Activated T-cell treated with anti-CD3 and anti-CD28 coated beads for 4 hours (primary cell): ENCODE data around the gene FAM107B.

Experiments used
- DNase-seq: peaks from one replicate; pipeline ENCODE4 v3.0.0-alpha.2; 2020

FAM107B gene

GRCh38 chr10:14775656-14776055 lies 959 bp upstream of the FAM107B start:
- no peak for DNase-seq

GRCh38 chr10:14774214-14774580 lies 500 bp downstream of the FAM107B start:
- DNase-seq = no peak

DNA sequence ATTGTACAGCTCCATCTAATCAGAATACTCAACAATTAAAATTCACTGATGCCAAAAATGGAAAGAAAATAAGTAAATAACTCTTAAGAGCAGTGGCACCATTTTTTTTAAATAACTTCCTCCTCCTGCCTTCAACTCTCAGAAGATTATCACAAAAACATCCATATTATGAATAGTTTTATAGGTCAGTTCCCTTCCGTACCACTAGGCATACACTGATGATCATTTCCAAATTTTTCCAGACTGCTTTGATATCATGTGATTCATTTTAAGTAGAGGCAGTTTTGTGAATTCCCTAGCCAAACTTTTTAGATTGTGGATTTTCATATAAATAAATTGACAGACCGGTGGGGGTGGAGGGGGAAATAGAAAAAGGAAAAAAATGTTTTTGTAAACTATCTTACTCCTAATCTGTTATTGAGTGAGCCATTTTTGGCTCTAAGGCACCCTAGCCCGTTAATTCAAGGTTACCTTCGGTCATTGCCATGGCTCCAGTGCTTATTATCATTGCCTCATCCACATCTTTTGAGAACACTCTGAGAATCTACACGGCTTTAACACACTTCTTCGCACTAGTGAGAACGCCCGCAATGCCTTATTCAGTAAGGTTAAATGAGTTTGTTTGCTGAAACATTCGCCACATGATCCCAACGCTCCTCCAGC lies 1.0 kb downstream of the FAM107B start:
- DNase-seq = no peak

DNA sequence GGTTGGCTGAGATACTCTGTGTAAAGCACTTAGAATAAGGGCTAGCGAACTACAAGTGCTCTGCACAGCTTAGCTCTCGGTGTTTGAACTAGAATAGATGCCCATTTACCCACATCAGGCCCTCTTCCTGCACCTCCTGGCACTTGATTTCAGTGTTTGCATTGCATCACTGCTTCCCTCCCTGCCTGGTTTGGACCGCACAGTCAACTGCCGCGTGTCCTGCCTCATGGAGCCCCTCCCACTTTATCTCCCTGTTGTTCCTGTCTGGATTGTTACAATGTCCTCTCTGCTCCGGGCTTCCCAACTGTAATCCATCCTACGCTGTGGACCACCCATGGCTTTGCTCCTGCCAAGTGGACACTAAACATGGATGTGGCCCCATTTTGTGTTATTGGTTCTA lies 2.3 kb downstream of the FAM107B start:
- no peak for DNase-seq

- DNase-seq = no peak
Observed at GRCh38 chr10:14770927-14771326, 3.8 kb downstream of the FAM107B start.

DNA sequence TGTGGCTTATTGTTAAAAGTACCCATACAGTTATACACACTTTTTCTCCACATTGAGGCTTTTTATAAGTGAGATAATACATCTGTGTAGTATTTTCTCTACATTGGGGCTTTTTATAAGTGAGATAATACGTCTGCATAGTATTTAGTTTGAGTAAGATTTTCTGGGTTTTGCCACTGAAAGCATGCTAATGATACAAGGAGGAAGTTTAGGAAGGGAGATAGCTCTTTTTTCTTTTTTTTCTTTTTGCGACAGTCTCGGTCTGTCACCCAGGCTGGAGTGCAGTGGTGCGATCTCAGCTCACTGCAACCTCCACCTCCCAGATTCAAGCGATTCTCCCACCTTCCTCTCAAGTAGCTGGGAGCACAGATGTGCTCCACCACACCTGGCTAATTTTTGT lies 13.3 kb downstream of the FAM107B start:
- DNase-seq = no peak

DNA sequence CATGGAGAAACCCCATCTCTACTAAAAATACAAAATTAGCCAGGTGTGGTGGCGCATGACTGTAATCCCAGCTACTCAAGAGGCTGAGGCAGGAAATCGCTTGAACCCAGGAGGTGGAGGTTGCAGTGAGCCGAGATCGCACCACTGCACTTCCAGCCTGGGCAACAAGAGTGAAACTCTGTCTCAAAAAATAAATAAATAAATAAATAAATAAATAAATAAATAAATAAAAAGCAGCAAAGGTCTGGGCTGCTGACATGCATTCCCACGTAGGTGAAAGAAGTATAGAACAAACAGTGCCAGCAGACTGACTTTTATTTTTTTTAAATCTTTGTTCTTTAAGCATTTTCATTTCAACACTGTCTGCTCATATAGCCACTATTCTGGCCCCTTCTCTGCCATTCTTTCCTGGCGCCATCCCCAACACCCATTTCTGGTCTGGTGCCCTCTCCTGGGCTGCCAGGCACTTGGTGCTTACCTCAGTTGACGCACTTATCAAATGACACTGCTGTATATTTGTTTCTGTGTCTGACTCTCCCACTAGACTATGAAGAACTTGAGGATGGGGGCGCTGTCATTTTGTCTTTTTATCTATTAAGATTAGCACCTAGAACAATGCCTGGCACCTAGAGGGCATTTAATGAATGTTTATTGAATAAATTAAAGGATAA lies 15.6 kb downstream of the FAM107B start:
- DNase-seq = no peak

DNA sequence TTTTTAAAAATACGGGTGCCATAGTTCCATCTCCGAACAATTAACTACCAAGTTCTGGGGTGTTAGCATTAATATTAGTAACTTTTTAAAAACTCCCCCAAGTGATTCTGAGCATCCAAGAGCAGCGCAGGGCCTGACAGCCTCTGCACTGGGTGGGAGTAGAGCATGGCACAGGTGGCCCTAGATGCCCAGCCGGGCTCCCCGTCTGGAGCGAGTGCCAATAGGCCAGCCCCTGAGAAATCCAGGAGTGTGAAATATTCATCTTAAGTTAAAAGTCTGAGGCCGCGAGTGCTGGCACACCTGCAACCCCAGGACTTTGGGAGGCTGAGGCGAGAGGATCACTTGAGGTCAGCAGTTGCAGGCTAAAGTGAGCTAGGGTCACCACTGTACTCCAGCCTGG lies 16.2 kb downstream of the FAM107B start:
- DNase-seq = no peak

DNA sequence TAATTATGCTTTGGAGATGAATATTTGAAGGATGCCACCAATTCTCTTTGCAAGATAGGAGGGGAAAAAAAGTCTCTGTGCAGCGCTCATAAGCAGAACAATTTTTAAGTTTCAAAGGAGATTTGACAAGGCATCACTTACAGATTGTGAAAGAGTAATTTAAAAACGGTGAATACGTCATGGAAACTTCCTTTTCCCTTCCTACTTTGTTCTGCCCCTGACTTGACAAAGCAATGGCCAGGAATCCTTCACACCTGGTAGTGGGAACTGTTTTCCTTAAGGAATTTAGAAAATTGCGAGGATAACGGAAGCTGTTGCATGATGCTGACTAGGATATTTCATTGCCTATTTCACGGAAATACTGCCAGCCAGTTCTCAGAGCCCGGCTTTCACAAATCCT lies 16.7 kb downstream of the FAM107B start:
- DNase-seq = no peak

DNA sequence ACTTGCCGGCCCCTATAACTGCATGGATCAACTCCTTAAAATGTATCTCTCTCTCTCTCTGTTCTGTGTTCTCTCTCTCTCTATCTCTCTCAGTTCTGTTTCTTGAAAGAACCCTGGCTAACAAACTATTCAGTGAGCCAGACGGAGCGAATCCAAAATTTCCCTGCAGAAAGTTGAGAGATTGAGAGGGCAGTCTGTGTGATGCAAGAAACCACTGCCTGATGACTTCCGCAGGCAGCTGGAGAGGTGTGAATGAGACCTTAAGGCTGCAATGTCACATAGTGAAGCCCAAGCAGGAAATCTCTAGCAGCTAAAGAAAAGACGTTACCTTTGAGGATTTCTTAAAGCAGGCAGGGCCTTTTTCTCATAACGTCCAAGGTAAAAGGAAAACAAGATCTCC lies 17.3 kb downstream of the FAM107B start:
- no peak for DNase-seq

DNA sequence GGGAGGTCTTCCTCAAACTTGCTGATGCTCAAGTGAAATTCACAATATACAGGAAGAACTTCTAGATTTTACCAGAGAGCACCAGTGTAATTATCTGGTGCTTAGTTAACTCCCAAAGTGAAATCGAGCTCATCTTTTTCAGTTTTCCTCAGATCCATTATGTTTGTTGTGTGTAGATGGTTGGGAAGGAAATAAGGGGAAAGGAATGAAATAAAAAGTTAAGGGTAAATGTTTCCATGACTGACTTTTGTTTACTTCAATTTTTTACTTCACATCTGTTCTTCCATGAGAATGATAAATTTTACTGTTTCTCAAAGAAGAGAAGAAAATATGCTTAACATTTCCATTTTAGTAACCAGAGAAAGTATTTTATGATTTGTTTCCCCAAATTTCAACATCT lies 21.3 kb downstream of the FAM107B start:
- DNase-seq = no peak

DNA sequence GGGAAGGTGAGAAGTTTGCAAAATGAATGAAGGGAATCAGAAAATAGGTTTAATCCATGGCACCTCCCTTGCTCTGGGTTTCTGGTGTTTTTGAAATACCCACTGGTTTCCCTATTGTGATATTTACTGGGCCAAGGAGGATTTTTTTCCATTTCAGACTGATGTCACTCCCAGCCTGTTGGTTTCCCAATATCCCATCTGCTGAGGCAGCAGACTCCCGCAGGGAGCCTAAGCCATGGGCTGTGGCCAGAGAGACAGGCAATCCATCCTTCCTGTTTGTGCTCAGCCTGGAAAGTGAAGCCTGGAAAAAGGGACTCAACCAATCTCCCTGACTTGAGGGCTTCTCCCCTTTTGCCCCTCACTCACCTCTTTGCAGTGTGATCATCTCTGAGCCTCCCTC lies 22.8 kb downstream of the FAM107B start:
- no peak for DNase-seq

GRCh38 chr10:14751014-14751896 lies 23.4 kb downstream of the FAM107B start:
- no peak for DNase-seq

DNA sequence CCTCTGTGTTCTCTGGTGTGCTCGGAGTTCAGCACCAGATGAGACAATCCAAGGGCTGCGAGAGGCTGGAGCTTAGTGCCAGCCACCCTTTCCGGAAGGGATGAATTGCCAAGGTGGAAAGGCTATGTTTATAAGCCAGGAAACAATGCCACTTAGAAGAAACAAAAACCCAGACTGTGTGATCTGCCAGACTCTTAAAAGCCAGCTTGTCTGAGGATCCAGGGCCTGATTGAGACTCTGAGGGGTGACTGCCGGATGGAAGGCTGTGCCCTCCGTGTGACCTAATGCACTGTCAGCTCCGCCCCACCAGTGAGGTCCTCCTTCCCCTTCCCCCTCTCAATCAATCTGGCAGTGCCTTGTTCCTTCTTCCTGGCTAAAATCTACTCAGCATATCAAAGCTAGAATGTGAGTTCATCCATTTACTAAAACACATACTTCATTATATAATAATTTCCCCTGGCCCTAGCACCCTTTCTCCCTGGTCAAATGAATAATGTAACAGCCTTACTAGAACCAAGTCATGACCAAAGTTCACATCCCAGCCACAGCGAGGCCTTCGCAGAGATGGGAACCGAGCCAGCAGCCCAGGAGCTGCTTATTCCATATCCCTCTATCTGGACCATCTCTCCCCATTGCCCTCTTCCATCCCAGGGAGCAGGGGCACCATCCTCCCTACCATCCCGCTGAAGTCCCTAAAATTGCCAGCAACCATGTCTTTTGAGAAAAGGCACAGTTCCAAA lies 25.5 kb downstream of the FAM107B start:
- no peak for DNase-seq

DNA sequence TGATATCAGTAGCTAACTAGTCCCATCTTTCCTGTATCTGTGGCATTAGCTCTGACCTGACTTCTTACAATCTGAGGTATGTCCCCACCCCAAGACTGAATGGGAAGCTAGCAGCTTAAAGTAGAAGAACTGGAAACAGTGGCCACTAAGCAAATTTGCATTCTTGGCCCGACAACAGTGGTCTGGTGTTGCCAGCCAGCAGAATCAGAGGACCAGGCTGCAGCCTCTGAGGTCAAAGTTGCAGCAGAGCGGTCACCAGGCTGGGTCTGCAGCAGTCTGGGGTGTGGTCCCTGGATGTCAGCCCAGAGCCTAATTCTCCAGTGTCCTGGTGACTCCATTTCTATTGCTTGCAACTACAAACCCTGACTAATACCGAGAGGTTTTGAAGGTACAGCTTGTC lies 26.3 kb downstream of the FAM107B start:
- no peak for DNase-seq

GRCh38 chr10:14742815-14743214 lies 31.9 kb downstream of the FAM107B start:
- no peak for DNase-seq

- no peak for DNase-seq
Observed at GRCh38 chr10:14742382-14742781, 32.3 kb downstream of the FAM107B start.

DNA sequence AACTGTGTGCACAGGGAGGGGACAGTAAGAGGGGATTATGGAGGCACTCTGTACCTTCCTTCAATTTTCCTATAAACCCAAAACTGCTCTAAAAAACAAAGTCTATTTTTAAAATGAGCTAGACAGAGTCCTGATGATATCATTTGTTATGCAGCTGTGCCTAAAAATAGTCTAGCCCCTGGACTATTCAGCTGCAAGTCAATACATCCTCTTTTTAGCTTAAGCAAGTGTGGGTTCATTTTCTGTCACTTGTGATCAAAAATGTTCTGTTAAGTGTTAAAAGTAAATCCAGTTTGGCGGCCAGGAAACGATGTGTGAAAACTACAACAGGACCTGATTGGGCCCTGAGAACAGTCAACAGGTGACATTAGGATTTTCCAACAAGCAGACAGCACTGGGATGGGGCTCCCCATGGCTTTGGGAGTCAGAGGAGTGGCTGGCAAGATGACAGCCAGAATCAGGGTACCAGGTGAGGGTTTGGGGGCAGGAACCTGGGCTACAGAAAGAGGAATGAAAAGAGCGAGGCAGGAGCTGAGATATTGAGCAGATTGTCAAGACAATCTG lies 33.9 kb downstream of the FAM107B start:
- DNase-seq = no peak

GRCh38 chr10:14737808-14738545 lies 36.7 kb downstream of the FAM107B start:
- no peak for DNase-seq

- DNase-seq = no peak
Observed at GRCh38 chr10:14736600-14737081, 38.1 kb downstream of the FAM107B start.

GRCh38 chr10:14736043-14736442 lies 38.7 kb downstream of the FAM107B start:
- no peak for DNase-seq
